Fibroblast of pulmonary artery (primary cell): ENCODE data around the gene AP1S3.

Experiments
- DNase-seq: peaks from one replicate; pipeline ENCODE4 v3.0.0-alpha.2; 2010; ENCODE audit warnings: low read depth
- H3K4me3 ChIP-seq: replicated peaks from 2 replicates; pipeline ENCODE4 v1.5.1; 2011; ENCODE audit warnings: low read depth, mild to moderate bottlenecking, control low read depth, low read length, moderate library complexity
- CTCF ChIP-seq: IDR thresholded peaks from 2 replicates; pipeline ENCODE4 v1.5.1; 2011; ENCODE audit warnings: mild to moderate bottlenecking, control low read depth, low read length, inconsistent platforms; ENCODE audit errors: missing control alignments

The AP1S3 gene

GRCh38 chr2:223759569-223760430 is 77.6 kb downstream of the AP1S3 start:
- H3K4me3 ChIP-seq: no peak overlapping the region
- DNase-seq: peak; percentile 47
- TF ChIP-seq CTCF: no peak

GRCh38 chr2:223758131-223758840 is 79.1 kb downstream of the AP1S3 start:
- DNase-seq: no peak
- no peak for TF ChIP-seq CTCF
- H3K4me3 ChIP-seq: no peak overlapping the region

GRCh38 chr2:223753940-223754339 is 83.4 kb downstream of the AP1S3 start:
- no peak for DNase-seq
- no peak for TF ChIP-seq CTCF
- no peak overlapping the region for H3K4me3 ChIP-seq

- no peak for TF ChIP-seq CTCF
- DNase-seq: no peak
- no peak overlapping the region for H3K4me3 ChIP-seq
Observed at GRCh38 chr2:223751012-223751411, 86.4 kb downstream of the AP1S3 start.

- H3K4me3 ChIP-seq: no peak overlapping the region
- DNase-seq: no peak
- no peak for TF ChIP-seq CTCF
Observed at GRCh38 chr2:223747392-223748042, 89.9 kb downstream of the AP1S3 start.

GRCh38 chr2:223746611-223747010 is 90.8 kb downstream of the AP1S3 start:
- DNase-seq: no peak
- TF ChIP-seq CTCF: no peak

More at GRCh38 chr2:223746611-223747010, 90.8 kb downstream of the AP1S3 start:
- H3K4me3 ChIP-seq: no peak overlapping the region
